Neural progenitor cell (in vitro differentiated cells): ENCODE results near the gene TLL1. TPM values are rescaled to one million over a fixed set of nuclear protein-coding genes. Genes with fewer than 3 reads are reported as not detected.
A peak's percentile ranks its signal among the peaks of the same experiment; 100 is the strongest.

Experiments
- DNase-seq: peaks from one replicate; pipeline ENCODE4 v3.0.0-alpha.2; 2016; ENCODE audit warnings: low spot score
- H2AFZ ChIP-seq: fragments of 200-600 bp; sonication (generic); replicated peaks from 2 replicates; pipeline ENCODE4 v1.6.1; 2016; ENCODE audit warnings: antibody characterized with exemption
- H3F3A ChIP-seq: fragments of 200-600 bp; sonication (generic); 2 replicates; pipeline ENCODE4 v1.6.1; 2016; ENCODE audit warnings: antibody characterized with exemption, low read depth
- H3K27ac ChIP-seq: fragments of 200-600 bp; sonication (generic); 2 replicates; pipeline ENCODE4 v1.5.1; 2016; ENCODE audit warnings: mild to moderate bottlenecking
- H3K27me3 ChIP-seq: fragments of 200-600 bp; sonication (generic); 2 replicates; pipeline ENCODE4 v1.6.1; 2016; ENCODE audit warnings: mild to moderate bottlenecking, moderate library complexity
- H3K36me3 ChIP-seq: fragments of 200-600 bp; sonication (generic); 2 replicates; pipeline ENCODE4 v1.5.1; 2016
- H3K4me1 ChIP-seq: fragments of 200-600 bp; sonication (generic); 2 replicates; pipeline ENCODE4 v1.6.1; 2016; ENCODE audit warnings: mixed run types
- H3K4me2 ChIP-seq: fragments of 200-600 bp; sonication (generic); 2 replicates; pipeline ENCODE4 v1.6.1; 2016
- H3K4me3 ChIP-seq: fragments of 200-600 bp; sonication (generic); 2 replicates; pipeline ENCODE4 v1.5.1; 2016
- H3K79me2 ChIP-seq: fragments of 200-600 bp; sonication (generic); 2 replicates; pipeline ENCODE4 v1.6.1; 2016; ENCODE audit warnings: low read depth
- H3K9ac ChIP-seq: fragments of 200-600 bp; sonication (generic); 2 replicates; pipeline ENCODE4 v1.6.1; 2016
- H3K9me3 ChIP-seq: fragments of 200-600 bp; sonication (generic); 2 replicates; pipeline ENCODE4 v1.5.1; 2016; ENCODE audit warnings: low read depth
- H4K20me1 ChIP-seq: fragments of 200-600 bp; sonication (generic); 2 replicates; pipeline ENCODE4 v1.6.1; 2016; ENCODE audit warnings: low read depth
- H3K27ac Mint-ChIP-seq: 3 replicates; pipeline ENCODE4 v1.8.0; 2021; ENCODE audit warnings: mixed read lengths
- H3K27me3 Mint-ChIP-seq: 2 replicates; pipeline ENCODE4 v1.8.0; 2022; ENCODE audit warnings: low read depth, mild to moderate bottlenecking, inconsistent platforms, moderate library complexity, mixed read lengths; ENCODE audit not compliant: insufficient read depth
- H3K36me3 Mint-ChIP-seq: 3 replicates; pipeline ENCODE4 v1.8.0; 2021; ENCODE audit warnings: mixed read lengths
- H3K4me1 Mint-ChIP-seq: 3 replicates; pipeline ENCODE4 v1.8.0; 2021; ENCODE audit warnings: mixed read lengths
- H3K4me3 Mint-ChIP-seq: 3 replicates; pipeline ENCODE4 v1.8.0; 2021; ENCODE audit warnings: mild to moderate bottlenecking, moderate library complexity, mixed read lengths
- H3K9me3 Mint-ChIP-seq: 3 replicates; pipeline ENCODE4 v1.8.0; 2020; ENCODE audit warnings: mixed read lengths
- CTCF ChIP-seq: fragments of 200-600 bp; sonication (generic); IDR thresholded peaks from 2 replicates; pipeline ENCODE4 v1.5.1; 2017; ENCODE audit warnings: antibody characterized with exemption, mild to moderate bottlenecking
- EZH2 ChIP-seq: fragments of 200-600 bp; sonication (generic); IDR thresholded peaks from 2 replicates; pipeline ENCODE4 v1.6.1; 2017; ENCODE audit warnings: antibody characterized with exemption, mild to moderate bottlenecking, moderate library complexity
- EZH2phosphoT487 ChIP-seq: fragments of 200-600 bp; sonication (generic); IDR thresholded peaks from 2 replicates; pipeline ENCODE4 v1.6.1; 2017; ENCODE audit warnings: antibody characterized with exemption
- total RNA-seq: library from RNA; depleted of rRNA; stranded (reverse); fragments of >200 nt; gene quantifications from 2 replicates; pipeline ENCODE4 v1.2.3, GENCODE V29; 2015; ENCODE audit warnings: low replicate concordance

Gene TLL1
- total RNA-seq, 1 donor from 2014 or later = 0.22 TPM

GRCh38 chr4:166049036-166049435, 176.0 kb downstream of the TLL1 start:
- H3F3A ChIP-seq = no peaks in the 10 kb centered on the region
- Mint-ChIP-seq H3K36me3 (no peaks in the 10 kb centered on the region), H3K4me1 (no peaks in the 10 kb centered on the region), H3K27ac (no peak overlapping the region), H3K27me3 (no peaks in the 10 kb centered on the region), H3K4me3 (no peak overlapping the region), H3K9me3 (no peaks in the 10 kb centered on the region)
- H3K27ac ChIP-seq = no peak overlapping the region
- no peak for DNase-seq
- no peak overlapping the region for H3K4me2 ChIP-seq
- H3K27me3 ChIP-seq = no peaks in the 10 kb centered on the region
- TF ChIP-seq CTCF = no peak
- TF ChIP-seq EZH2phosphoT487 = no peak
- TF ChIP-seq EZH2 = no peak
- no peaks in the 10 kb centered on the region for H3K9me3 ChIP-seq
- no peak overlapping the region for H3K4me3 ChIP-seq
- no peaks in the 10 kb centered on the region for H3K36me3 ChIP-seq
- H3K79me2 ChIP-seq = no peaks in the 10 kb centered on the region
- no peak overlapping the region for H2AFZ ChIP-seq
- H3K4me1 ChIP-seq = no peaks in the 10 kb centered on the region
- H4K20me1 ChIP-seq = no peaks in the 10 kb centered on the region
- H3K9ac ChIP-seq = no peak overlapping the region

GRCh38 chr4:166064721-166065120, 191.7 kb downstream of the TLL1 start:
- H3K9me3 Mint-ChIP-seq = peaks cover 3% of the 10 kb centered on the region
- no peaks in the 10 kb centered on the region for H3F3A ChIP-seq

GRCh38 chr4:166065324-166065723, 192.3 kb downstream of the TLL1 start:
- no peaks in the 10 kb centered on the region for H4K20me1 ChIP-seq
- H3K9ac ChIP-seq = no peak overlapping the region
- peak overlapping the region; percentile 13 for H3K27ac ChIP-seq
- H3K4me2 ChIP-seq = no peak overlapping the region
- no peaks in the 10 kb centered on the region for H3K4me1 Mint-ChIP-seq
- no peak overlapping the region for H3K4me3 Mint-ChIP-seq
- H3K27ac Mint-ChIP-seq = no peak overlapping the region
- no peaks in the 10 kb centered on the region for H3K9me3 ChIP-seq
- no peaks in the 10 kb centered on the region for H3K4me1 ChIP-seq
- H3K36me3 ChIP-seq = no peaks in the 10 kb centered on the region
- H3F3A ChIP-seq = no peaks in the 10 kb centered on the region
- no peaks in the 10 kb centered on the region for H3K79me2 ChIP-seq
- H2AFZ ChIP-seq = no peak overlapping the region
- TF ChIP-seq EZH2 = no peak
- TF ChIP-seq CTCF = no peak
- no peak for TF ChIP-seq EZH2phosphoT487
- no peak overlapping the region for H3K4me3 ChIP-seq
- no peaks in the 10 kb centered on the region for H3K27me3 ChIP-seq
- H3K9me3 Mint-ChIP-seq = peaks cover 3% of the 10 kb centered on the region
- no peak for DNase-seq
- H3K27me3 Mint-ChIP-seq = peaks cover 2% of the 10 kb centered on the region
- no peaks in the 10 kb centered on the region for H3K36me3 Mint-ChIP-seq

More at GRCh38 chr4:166064721-166065120, 191.7 kb downstream of the TLL1 start:
- H3K4me3 Mint-ChIP-seq = no peak overlapping the region
- Histone ChIP-seq H3K9ac (no peak overlapping the region), H3K27me3 (no peaks in the 10 kb centered on the region), H3K27ac (no peak overlapping the region), H3K4me2 (no peak overlapping the region), H3K9me3 (no peaks in the 10 kb centered on the region), H3K4me1 (no peaks in the 10 kb centered on the region), H3K4me3 (no peak overlapping the region), H3K79me2 (no peaks in the 10 kb centered on the region), H2AFZ (no peak overlapping the region), H4K20me1 (no peaks in the 10 kb centered on the region), H3K36me3 (no peaks in the 10 kb centered on the region)
- H3K4me1 Mint-ChIP-seq = no peaks in the 10 kb centered on the region
- H3K27ac Mint-ChIP-seq = no peak overlapping the region
- no peaks in the 10 kb centered on the region for H3K36me3 Mint-ChIP-seq
- H3K27me3 Mint-ChIP-seq = peaks cover 2% of the 10 kb centered on the region
- TF ChIP-seq CTCF (no peak), EZH2 (no peak), EZH2phosphoT487 (no peak)
- DNase-seq = no peak
